B cell (primary cell): ENCODE data around the gene NTNG1. TPM values are rescaled to one million over a fixed set of nuclear protein-coding genes. Genes with fewer than 3 reads are reported as not detected.

ENCODE experiments used
- ATAC-seq: fragments of 200-7000 bp; cut with Tn5 transposase; one replicate; pipeline ENCODE4 v1.10.0; 2021; ENCODE audit warnings: low read depth, mild to moderate bottlenecking, moderate number of reproducible peaks, moderate library complexity
- CTCF ChIA-PET: fragments of 350-600 bp; sonication (Branson Sonifier 250); formaldehyde crosslinking; loops from one replicate; lab custom pipeline; 2021; ENCODE audit warnings: antibody characterized with exemption, inconsistent platforms; lab: Charles Lee
- POLR2A ChIA-PET: fragments of 350-600 bp; sonication (Branson Sonifier 250); formaldehyde crosslinking; loops from one replicate; lab custom pipeline; 2021; ENCODE audit warnings: antibody characterized with exemption; lab: Charles Lee
- DNase-seq: peaks from one replicate; pipeline ENCODE4 v3.0.0; 2013
- H2AFZ ChIP-seq: 2 replicates; pipeline ENCODE4 v1.6.1; 2012; ENCODE audit warnings: mild to moderate bottlenecking, low read depth, low read length; ENCODE audit not compliant: insufficient read depth, poor library complexity, severe bottlenecking
- H3K27ac ChIP-seq, 2 donors: 1 replicate in 1 of 2; 2 replicates in 1 of 2; pipeline ENCODE4 v1.5.1; 2012 to 2013; ENCODE audit warnings: low read length in 2 of 2, mild to moderate bottlenecking in 2 of 2, moderate library complexity in 1 of 2
- H3K27me3 ChIP-seq, 4 experiments: fragments of 200-600 bp in 1 of 4; sonication (generic) in 1 of 4; replicated peaks in 1 of 4; 1 replicate in 2 of 4; 2 replicates in 2 of 4; pipeline versions ENCODE4 v1.6.1 to v1.7.0; 2013 to 2016; ENCODE audit warnings: low read length in 3 of 4, mild to moderate bottlenecking in 2 of 4, mixed read lengths in 1 of 4, moderate library complexity in 1 of 4; ENCODE audit not compliant: insufficient read depth in 4 of 4, control insufficient read depth in 3 of 4; ENCODE audit errors: control extremely low read depth in 1 of 4
- H3K36me3 ChIP-seq, 2 experiments: replicated peaks in 1 of 2; 1 replicate in 1 of 2; 2 replicates in 1 of 2; pipeline versions ENCODE4 v1.6.1 to v1.7.1; 2013; ENCODE audit warnings: low read length in 1 of 2; ENCODE audit not compliant: insufficient read depth in 2 of 2, control insufficient read depth in 1 of 2; ENCODE audit errors: control extremely low read depth in 1 of 2, extremely low read depth in 1 of 2
- H3K4me1 ChIP-seq, 2 donors: fragments of 200-600 bp in 1 of 2; sonication (generic) in 1 of 2; 1 replicate in 1 of 2; 2 replicates in 1 of 2; pipeline versions ENCODE4 v1.5.1 to v1.6.1; 2013 to 2017; ENCODE audit warnings: low read length in 2 of 2; ENCODE audit not compliant: control insufficient read depth in 2 of 2, insufficient read depth in 2 of 2
- H3K4me2 ChIP-seq: replicated peaks from 2 replicates; pipeline ENCODE3; 2012; ENCODE audit warnings: mild to moderate bottlenecking, low read depth, low read length; ENCODE audit not compliant: poor library complexity, severe bottlenecking
- H3K4me3 ChIP-seq, 5 experiments: fragments of 200-600 bp in 1 of 5; sonication (generic) in 1 of 5; 1 replicate in 3 of 5; 2 replicates in 2 of 5; pipeline versions ENCODE4 v1.5.1 to v1.7.0; 2011 to 2016; ENCODE audit warnings: low read length in 4 of 5, mild to moderate bottlenecking in 4 of 5, low read depth in 2 of 5, control low read depth in 1 of 5, moderate library complexity in 1 of 5; ENCODE audit not compliant: insufficient read depth in 1 of 5; ENCODE audit errors: control extremely low read depth in 1 of 5, extremely low read depth in 1 of 5
- H3K79me2 ChIP-seq: fragments of 200-600 bp; sonication (generic); one replicate; pipeline ENCODE4 v1.6.0; 2016; ENCODE audit warnings: low read length; ENCODE audit not compliant: control insufficient read depth, insufficient read depth
- H3K9ac ChIP-seq: fragments of 200-600 bp; sonication (generic); 2 replicates; pipeline ENCODE4 v1.6.1; 2017; ENCODE audit warnings: mild to moderate bottlenecking, low read length, moderate library complexity
- H3K9me3 ChIP-seq, 3 donors: one replicate each; pipeline versions ENCODE4 v1.6.1 to v1.7.1; 2013; ENCODE audit warnings: low read length in 2 of 3; ENCODE audit not compliant: control insufficient read depth in 2 of 3, insufficient read depth in 1 of 3; ENCODE audit errors: control extremely low read depth in 1 of 3
- H4K20me1 ChIP-seq: 2 replicates; pipeline ENCODE4 v1.6.0; 2012; ENCODE audit warnings: mild to moderate bottlenecking, low read length; ENCODE audit not compliant: insufficient read depth, control insufficient read depth, poor library complexity, severe bottlenecking
- H3K27ac Mint-ChIP-seq: one replicate; pipeline ENCODE4 v1.8.0; 2021; ENCODE audit warnings: mixed read lengths
- H3K27me3 Mint-ChIP-seq: one replicate; pipeline ENCODE4 v1.8.0; 2021; ENCODE audit warnings: mixed read lengths
- H3K4me1 Mint-ChIP-seq: one replicate; pipeline ENCODE4 v1.8.0; 2021; ENCODE audit warnings: mixed read lengths
- H3K4me3 Mint-ChIP-seq: one replicate; pipeline ENCODE4 v1.8.0; 2021; ENCODE audit warnings: mixed read lengths
- H3K9me3 Mint-ChIP-seq: one replicate; pipeline ENCODE4 v1.8.0; 2022; ENCODE audit warnings: mixed read lengths; ENCODE audit not compliant: insufficient read depth
- CTCF ChIP-seq: fragments of 200-600 bp; IDR thresholded peaks from one replicate; pipeline ENCODE4 v1.8.0; 2022; ENCODE audit warnings: antibody characterized with exemption, mild to moderate bottlenecking
- EZH2 ChIP-seq: IDR thresholded peaks from 2 replicates; pipeline ENCODE4 v1.6.1; 2012; ENCODE audit warnings: borderline replicate concordance, low read depth, mild to moderate bottlenecking, moderate library complexity, low read length; ENCODE audit not compliant: insufficient read depth, poor library complexity, severe bottlenecking
- WGBS: methylation state at CpG from one replicate; pipeline ENCODE4 v1.1.5; 2013; ENCODE audit warnings: missing lambda C conversion rate; ENCODE audit not compliant: insufficient coverage; 5-methylcytosine and 5-hydroxymethylcytosine counted together
- intact Hi-C: fragments of 100-400 bp; cut with micrococcal nuclease; formaldehyde crosslinking; loops from one replicate; pipeline ENCODE4 v1.10.0; 2022
- polyA plus RNA-seq: library from polyadenylated mRNA; depleted of rRNA; stranded (reverse); fragments of >200 nt; gene quantifications from 2 replicates; pipeline ENCODE4 v1.2.3, GENCODE V29; 2012
- total RNA-seq, 2 donors: library from RNA; stranded (reverse); fragments of 120-200 nt in 1 of 2; gene quantifications; 1 replicate in 1 of 2; 2 replicates in 1 of 2; pipeline versions ENCODE4 v1.2.3 to v1.2.4, GENCODE V29; 2013 to 2022

The NTNG1 gene
- total and polyA plus RNA-seq, 2 donors (not counting 1 experiment from before 2014, with no cell fraction given), result 2.8 to 3.7 TPM

- Mint-ChIP-seq H3K4me1 (no peaks in the 10 kb centered on the region), H3K27me3 (no peaks in the 10 kb centered on the region), H3K9me3 (peaks cover 10% of the 10 kb centered on the region), H3K27ac (no peak overlapping the region), H3K4me3 (no peak overlapping the region)
- intact Hi-C loops, result no loop called here
- ATAC-seq, result no peak
- Histone ChIP-seq H3K4me3 (no peak overlapping the region), H3K4me2 (no peak overlapping the region), H2AFZ (no peak overlapping the region), H3K9me3 (peaks cover 1 to 9% (median 3%) of the 10 kb centered on the region in 3 donors), H3K36me3 (no peaks in the 10 kb centered on the region), H3K27me3 (no peaks in the 10 kb centered on the region), H3K9ac (no peak overlapping the region), H3K27ac (no peak overlapping the region), H4K20me1 (no peaks in the 10 kb centered on the region), H3K79me2 (no peaks in the 10 kb centered on the region), H3K4me1 (no peaks in the 10 kb centered on the region)
- TF ChIP-seq EZH2 (no peak), CTCF (no peak)
- no peak for DNase-seq
- POLR2A ChIA-PET, result no interaction called here
- CTCF ChIA-PET, result no interaction called here
- WGBS, result no CpG with 5 or more reads among the region's 1 CpG
These were observed 79.2 kb downstream of the NTNG1 start for GRCh38 chr1:107220036-107220435.

- no CpG with 5 or more reads among the region's 1 CpG for WGBS
- no peak for DNase-seq
- no peaks in the 10 kb centered on the region for H3K27me3 Mint-ChIP-seq
- Histone ChIP-seq H3K4me2 (no peak overlapping the region), H3K9me3 (no peaks in the 10 kb centered on the region), H3K36me3 (no peaks in the 10 kb centered on the region), H3K4me1 (no peaks in the 10 kb centered on the region), H3K79me2 (no peaks in the 10 kb centered on the region), H3K27me3 (no peaks in the 10 kb centered on the region), H3K9ac (no peak overlapping the region), H3K4me3 (no peak overlapping the region), H2AFZ (no peak overlapping the region), H3K27ac (no peak overlapping the region), H4K20me1 (no peaks in the 10 kb centered on the region)
- CTCF ChIA-PET, result interaction anchor here (0.6 kb wide), 1 partner anchor 9 kb away, joined by 3 read pairs; no protein-coding TSS in a partner anchor
- POLR2A ChIA-PET, result no interaction called here
- H3K4me3 Mint-ChIP-seq, result no peak overlapping the region
- no peaks in the 10 kb centered on the region for H3K9me3 Mint-ChIP-seq
- intact Hi-C loops, result no loop called here
- no peak for ATAC-seq
- peaks cover 11% of the 10 kb centered on the region for H3K4me1 Mint-ChIP-seq
- H3K27ac Mint-ChIP-seq, result no peak overlapping the region
- TF ChIP-seq CTCF (no peak), EZH2 (no peak)
These were observed 84.9 kb downstream of the NTNG1 start for GRCh38 chr1:107225706-107226105.
